Parathyroid adenoma (tissue), 2 donors: Measurements from ENCODE around the gene SLC12A5.
A peak's percentile ranks its signal among the peaks of the same experiment; 100 is the strongest.

Experiments used
- H2AFZ ChIP-seq: fragments of 300-600 bp; sonication (generic); one replicate; pipeline ENCODE4 v1.7.0; 2017; ENCODE audit warnings: antibody characterized with exemption, mild to moderate bottlenecking
- H3K27ac ChIP-seq: fragments of 300-600 bp; sonication (generic); one replicate; pipeline ENCODE4 v1.7.0; 2017
- H3K27me3 ChIP-seq: fragments of 300-600 bp; sonication (generic); one replicate; pipeline ENCODE4 v1.7.0; 2017; ENCODE audit warnings: low read length; ENCODE audit not compliant: control insufficient read depth, insufficient read depth
- H3K36me3 ChIP-seq: fragments of 300-600 bp; sonication (generic); one replicate; pipeline ENCODE4 v1.7.0; 2017; ENCODE audit warnings: low read length; ENCODE audit not compliant: control insufficient read depth, insufficient read depth
- H3K4me1 ChIP-seq: fragments of 300-600 bp; sonication (generic); one replicate; pipeline ENCODE4 v1.7.0; 2017; ENCODE audit warnings: control low read depth
- H3K4me2 ChIP-seq: fragments of 300-600 bp; sonication (generic); one replicate; pipeline ENCODE4 v1.7.0; 2017; ENCODE audit warnings: low read length
- H3K4me3 ChIP-seq: fragments of 300-600 bp; sonication (generic); one replicate; pipeline ENCODE4 v1.7.0; 2017; ENCODE audit warnings: low read depth, low read length
- H3K79me2 ChIP-seq: fragments of 300-600 bp; sonication (generic); one replicate; pipeline ENCODE4 v1.7.0; 2017; ENCODE audit warnings: control low read depth
- H3K9ac ChIP-seq: fragments of 300-600 bp; sonication (generic); one replicate; pipeline ENCODE4 v1.7.0; 2017; ENCODE audit warnings: mild to moderate bottlenecking
- H3K9me3 ChIP-seq: fragments of 300-600 bp; sonication (generic); one replicate; pipeline ENCODE4 v1.7.0; 2017; ENCODE audit warnings: low read length; ENCODE audit not compliant: control insufficient read depth
- TF ChIP-seq, protein P1 (sequence below): fragments of 300-600 bp; sonication (generic); IDR thresholded peaks from one replicate; pipeline ENCODE4 v1.7.0; 2017; ENCODE audit warnings: antibody characterized with exemption, mild to moderate bottlenecking
- donor health status: primary hyperparathyroidism.

The SLC12A5 gene

GRCh38 chr20:46010491-46011391 lies 18.3 kb upstream of the SLC12A5 start:
- Histone ChIP-seq H3K9me3 (no peaks in the 10 kb centered on the region), H3K27me3 (peaks cover 3% of the 10 kb centered on the region), H3K4me1 (peaks cover 5% of the 10 kb centered on the region), H3K79me2 (no peaks in the 10 kb centered on the region), H3K4me2 (peak overlapping the region; percentile 9), H3K27ac (no peak overlapping the region), H3K9ac (no peak overlapping the region), H3K4me3 (no peak overlapping the region), H2AFZ (no peak overlapping the region), H3K36me3 (no peaks in the 10 kb centered on the region)
- TF ChIP-seq, protein P1, sequence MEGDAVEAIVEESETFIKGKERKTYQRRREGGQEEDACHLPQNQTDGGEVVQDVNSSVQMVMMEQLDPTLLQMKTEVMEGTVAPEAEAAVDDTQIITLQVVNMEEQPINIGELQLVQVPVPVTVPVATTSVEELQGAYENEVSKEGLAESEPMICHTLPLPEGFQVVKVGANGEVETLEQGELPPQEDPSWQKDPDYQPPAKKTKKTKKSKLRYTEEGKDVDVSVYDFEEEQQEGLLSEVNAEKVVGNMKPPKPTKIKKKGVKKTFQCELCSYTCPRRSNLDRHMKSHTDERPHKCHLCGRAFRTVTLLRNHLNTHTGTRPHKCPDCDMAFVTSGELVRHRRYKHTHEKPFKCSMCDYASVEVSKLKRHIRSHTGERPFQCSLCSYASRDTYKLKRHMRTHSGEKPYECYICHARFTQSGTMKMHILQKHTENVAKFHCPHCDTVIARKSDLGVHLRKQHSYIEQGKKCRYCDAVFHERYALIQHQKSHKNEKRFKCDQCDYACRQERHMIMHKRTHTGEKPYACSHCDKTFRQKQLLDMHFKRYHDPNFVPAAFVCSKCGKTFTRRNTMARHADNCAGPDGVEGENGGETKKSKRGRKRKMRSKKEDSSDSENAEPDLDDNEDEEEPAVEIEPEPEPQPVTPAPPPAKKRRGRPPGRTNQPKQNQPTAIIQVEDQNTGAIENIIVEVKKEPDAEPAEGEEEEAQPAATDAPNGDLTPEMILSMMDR: no peak

DNA sequence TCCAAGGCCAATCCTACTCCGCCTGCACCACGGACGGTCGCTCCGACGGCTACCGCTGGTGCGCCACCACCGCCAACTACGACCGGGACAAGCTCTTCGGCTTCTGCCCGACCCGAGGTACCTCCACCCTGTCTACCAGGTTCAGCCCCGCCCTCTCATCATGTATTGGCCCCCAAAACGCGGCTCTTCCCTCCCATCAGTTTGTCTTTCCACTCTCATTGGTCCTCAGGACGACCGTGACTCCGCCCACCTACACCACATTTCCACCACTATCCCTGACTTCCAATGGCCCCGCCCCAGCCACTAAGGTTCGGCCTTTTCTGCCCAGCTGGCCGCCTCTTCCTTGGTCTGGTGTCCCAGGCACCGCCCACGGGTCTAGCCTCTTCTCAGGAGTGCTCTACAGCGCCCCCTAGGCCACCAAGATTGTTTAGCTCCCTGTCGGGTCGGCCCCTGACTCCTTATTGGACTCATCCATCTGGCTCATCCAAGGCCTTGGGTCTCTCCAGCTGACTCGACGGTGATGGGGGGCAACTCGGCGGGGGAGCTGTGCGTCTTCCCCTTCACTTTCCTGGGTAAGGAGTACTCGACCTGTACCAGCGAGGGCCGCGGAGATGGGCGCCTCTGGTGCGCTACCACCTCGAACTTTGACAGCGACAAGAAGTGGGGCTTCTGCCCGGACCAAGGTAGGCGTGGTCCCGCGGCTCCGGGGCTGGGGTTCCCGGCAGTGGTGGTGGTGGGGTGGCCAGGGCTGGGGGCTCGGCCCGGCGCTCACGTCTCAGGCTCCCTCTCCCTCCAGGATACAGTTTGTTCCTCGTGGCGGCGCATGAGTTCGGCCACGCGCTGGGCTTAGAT lies 17.2 kb upstream of the SLC12A5 start:
- H3K36me3 ChIP-seq: no peaks in the 10 kb centered on the region
- H2AFZ ChIP-seq: no peak overlapping the region
- peaks cover 5% of the 10 kb centered on the region for H3K4me1 ChIP-seq
- TF ChIP-seq, protein P1: no peak
- no peak overlapping the region for H3K9ac ChIP-seq
- H3K4me2 ChIP-seq: no peak overlapping the region
- H3K9me3 ChIP-seq: no peaks in the 10 kb centered on the region
- H3K27me3 ChIP-seq: peaks cover 3% of the 10 kb centered on the region
- no peak overlapping the region for H3K4me3 ChIP-seq
- no peaks in the 10 kb centered on the region for H3K79me2 ChIP-seq
- no peak overlapping the region for H3K27ac ChIP-seq

DNA sequence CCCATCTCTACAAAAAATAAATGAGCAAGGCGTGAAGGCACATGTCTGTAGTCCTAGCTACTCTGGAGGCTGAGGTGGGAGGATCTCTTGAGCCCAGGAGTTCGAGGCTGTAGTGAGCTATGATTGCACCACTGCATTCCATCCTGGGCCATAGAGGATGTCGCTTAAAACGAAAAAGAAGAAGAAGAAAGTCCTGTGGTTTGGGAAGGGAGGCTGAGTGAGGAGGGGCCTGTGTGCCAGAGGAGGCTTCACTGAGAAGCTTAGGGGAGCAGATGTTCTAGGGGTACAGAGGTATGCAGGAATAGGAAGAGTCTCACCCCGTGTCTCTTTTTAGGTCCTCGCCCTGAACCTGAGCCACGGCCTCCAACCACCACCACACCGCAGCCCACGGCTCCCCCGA lies 16.1 kb upstream of the SLC12A5 start:
- no peak overlapping the region for H3K27ac ChIP-seq
- H3K9ac ChIP-seq: no peak overlapping the region
- H3K4me1 ChIP-seq: peaks cover 5% of the 10 kb centered on the region
- no peak overlapping the region for H2AFZ ChIP-seq
- H3K4me2 ChIP-seq: no peak overlapping the region
- no peaks in the 10 kb centered on the region for H3K79me2 ChIP-seq
- no peaks in the 10 kb centered on the region for H3K9me3 ChIP-seq
- H3K36me3 ChIP-seq: no peaks in the 10 kb centered on the region
- TF ChIP-seq, protein P1: no peak
- H3K4me3 ChIP-seq: no peak overlapping the region
- peaks cover 3% of the 10 kb centered on the region for H3K27me3 ChIP-seq

DNA sequence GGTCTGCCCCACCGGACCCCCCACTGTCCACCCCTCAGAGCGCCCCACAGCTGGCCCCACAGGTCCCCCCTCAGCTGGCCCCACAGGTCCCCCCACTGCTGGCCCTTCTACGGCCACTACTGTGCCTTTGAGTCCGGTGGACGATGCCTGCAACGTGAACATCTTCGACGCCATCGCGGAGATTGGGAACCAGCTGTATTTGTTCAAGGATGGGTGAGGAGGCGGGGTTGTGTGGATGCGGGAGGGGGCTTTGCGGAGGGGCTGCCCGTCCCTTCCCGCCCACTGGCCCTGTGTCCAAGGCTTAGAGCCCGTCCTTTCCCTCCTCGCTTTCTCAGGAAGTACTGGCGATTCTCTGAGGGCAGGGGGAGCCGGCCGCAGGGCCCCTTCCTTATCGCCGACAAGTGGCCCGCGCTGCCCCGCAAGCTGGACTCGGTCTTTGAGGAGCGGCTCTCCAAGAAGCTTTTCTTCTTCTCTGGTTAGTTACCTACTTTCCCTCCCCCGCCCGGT lies 15.6 kb upstream of the SLC12A5 start:
- TF ChIP-seq, protein P1: no peak
- H3K4me3 ChIP-seq: no peak overlapping the region
- H3K27me3 ChIP-seq: peaks cover 3% of the 10 kb centered on the region
- no peak overlapping the region for H3K27ac ChIP-seq
- H3K9me3 ChIP-seq: no peaks in the 10 kb centered on the region
- H3K36me3 ChIP-seq: no peaks in the 10 kb centered on the region
- no peak overlapping the region for H3K4me2 ChIP-seq
- H3K9ac ChIP-seq: no peak overlapping the region
- peak overlapping the region; percentile 59 for H2AFZ ChIP-seq
- H3K79me2 ChIP-seq: no peaks in the 10 kb centered on the region
- H3K4me1 ChIP-seq: peaks cover 5% of the 10 kb centered on the region
